ENCODE measurements around the gene BTD.
A peak's percentile ranks its signal among the peaks of the same experiment; 100 is the strongest.

DNA sequence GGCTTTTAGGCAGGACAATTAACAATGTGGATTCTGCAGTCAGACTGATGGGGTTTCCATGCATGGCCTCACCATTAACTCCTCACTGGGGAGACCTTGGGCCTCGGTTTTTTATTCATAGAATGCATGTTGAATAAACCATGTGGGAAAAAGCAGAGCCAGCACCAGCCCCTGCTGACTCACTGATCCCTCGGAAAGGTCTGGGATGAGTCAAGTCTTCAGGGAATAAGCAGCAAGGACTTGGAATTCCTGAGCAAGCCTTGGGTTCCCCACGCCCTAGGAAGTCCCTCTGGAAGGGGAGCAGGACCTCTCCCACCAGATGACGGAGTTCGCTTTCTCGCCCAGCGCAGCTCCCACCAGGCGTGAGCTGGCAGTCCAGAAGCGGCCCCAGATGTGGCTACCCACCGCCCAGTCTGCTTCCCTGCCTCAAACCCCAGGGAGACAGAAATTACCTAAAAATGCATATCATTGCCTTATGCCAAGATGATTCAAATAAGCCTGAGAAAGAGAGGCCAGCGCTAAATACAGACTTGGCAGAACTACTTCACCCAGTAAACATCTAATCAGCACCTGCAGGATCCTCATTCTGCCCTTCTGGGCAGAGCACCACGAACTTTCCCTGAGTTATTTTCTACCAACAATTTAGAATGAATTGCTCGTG lies 45.4 kb downstream of the BTD start:
- TF ChIP-seq, protein P1, sequence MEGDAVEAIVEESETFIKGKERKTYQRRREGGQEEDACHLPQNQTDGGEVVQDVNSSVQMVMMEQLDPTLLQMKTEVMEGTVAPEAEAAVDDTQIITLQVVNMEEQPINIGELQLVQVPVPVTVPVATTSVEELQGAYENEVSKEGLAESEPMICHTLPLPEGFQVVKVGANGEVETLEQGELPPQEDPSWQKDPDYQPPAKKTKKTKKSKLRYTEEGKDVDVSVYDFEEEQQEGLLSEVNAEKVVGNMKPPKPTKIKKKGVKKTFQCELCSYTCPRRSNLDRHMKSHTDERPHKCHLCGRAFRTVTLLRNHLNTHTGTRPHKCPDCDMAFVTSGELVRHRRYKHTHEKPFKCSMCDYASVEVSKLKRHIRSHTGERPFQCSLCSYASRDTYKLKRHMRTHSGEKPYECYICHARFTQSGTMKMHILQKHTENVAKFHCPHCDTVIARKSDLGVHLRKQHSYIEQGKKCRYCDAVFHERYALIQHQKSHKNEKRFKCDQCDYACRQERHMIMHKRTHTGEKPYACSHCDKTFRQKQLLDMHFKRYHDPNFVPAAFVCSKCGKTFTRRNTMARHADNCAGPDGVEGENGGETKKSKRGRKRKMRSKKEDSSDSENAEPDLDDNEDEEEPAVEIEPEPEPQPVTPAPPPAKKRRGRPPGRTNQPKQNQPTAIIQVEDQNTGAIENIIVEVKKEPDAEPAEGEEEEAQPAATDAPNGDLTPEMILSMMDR (IDR thresholded peaks at IDR 0.05), result no peak
- TF ChIP-seq CHD2 (IDR thresholded peaks at IDR 0.05; ENCODE audit: low read length, partially characterized antibody) (no peak), BHLHE40 (IDR thresholded peaks at IDR 0.05; ENCODE audit: low read depth, low read length) (no peak), FOSL2 (IDR thresholded peaks at IDR 0.05) (peak; percentile 92), FOSL2 (CRISPR knock-in tag; IDR thresholded peaks at IDR 0.05) (peak; percentile 95), ZC3H11A (IDR thresholded peaks at IDR 0.05) (no peak), POLR2A (IDR thresholded peaks at IDR 0.05; ENCODE audit: low read length) (no peak), JUN (IDR thresholded peaks at IDR 0.05) (peak; percentile 32 to 59; a peak in 4 of 5 replicates), SREBF2 (IDR thresholded peaks at IDR 0.05) (no peak), REST (IDR thresholded peaks at IDR 0.05) (no peak)
- TF ChIP-seq, protein P2, sequence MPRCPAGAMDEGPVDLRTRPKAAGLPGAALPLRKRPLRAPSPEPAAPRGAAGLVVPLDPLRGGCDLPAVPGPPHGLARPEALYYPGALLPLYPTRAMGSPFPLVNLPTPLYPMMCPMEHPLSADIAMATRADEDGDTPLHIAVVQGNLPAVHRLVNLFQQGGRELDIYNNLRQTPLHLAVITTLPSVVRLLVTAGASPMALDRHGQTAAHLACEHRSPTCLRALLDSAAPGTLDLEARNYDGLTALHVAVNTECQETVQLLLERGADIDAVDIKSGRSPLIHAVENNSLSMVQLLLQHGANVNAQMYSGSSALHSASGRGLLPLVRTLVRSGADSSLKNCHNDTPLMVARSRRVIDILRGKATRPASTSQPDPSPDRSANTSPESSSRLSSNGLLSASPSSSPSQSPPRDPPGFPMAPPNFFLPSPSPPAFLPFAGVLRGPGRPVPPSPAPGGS (IDR thresholded peaks at IDR 0.05), result 0 out of 3 replicates have a peak, but pooled peaks have one; percentile 42
